ENCODE measurements around the gene FRMD4A. TPM values are rescaled to one million over a fixed set of nuclear protein-coding genes. Genes with fewer than 3 reads are reported as not detected.

Gene FRMD4A
- total and polyA plus RNA-seq, 12 donors, result 17.4 to 43.4 (median 30.3) TPM

DNA sequence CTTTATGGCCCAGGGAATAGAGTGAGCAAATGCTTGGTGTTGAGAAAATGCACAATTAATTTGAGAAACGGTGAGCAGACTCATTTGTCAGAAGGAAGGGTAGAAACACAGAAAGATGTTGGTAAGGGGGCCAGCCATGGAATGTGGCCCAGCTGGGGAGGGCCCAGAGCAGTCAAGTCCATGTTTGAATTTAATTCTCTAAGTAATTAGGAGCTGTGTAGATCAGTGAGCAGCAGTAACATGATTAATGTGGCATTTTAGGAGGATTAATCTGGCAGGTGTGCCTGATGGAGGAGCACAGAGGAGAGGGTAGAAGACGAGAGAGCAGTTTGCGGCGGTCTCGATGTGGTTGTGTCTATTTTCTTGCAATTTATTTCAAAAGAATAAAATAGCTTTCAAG, 218.7 kb downstream of the FRMD4A start:
- 84 to 93% methylated on average over 5 of the region's 5 CpGs for WGBS, 2 donors
- Histone ChIP-seq H3K4me1 (no peaks in the 10 kb centered on the region), H3K36me3 (no peaks in the 10 kb centered on the region), H3K27ac (no peak overlapping the region), H3K4me3 (no peak overlapping the region), H3K27me3 (peaks cover 0 to 8% (median 0%) of the 10 kb centered on the region in 7 donors), H3K9me3 (no peaks in the 10 kb centered on the region)
- intact Hi-C loops (cut with DNase I), result no loop called here
- ATAC-seq, result no peak
- DNase-seq, result no peak
- TF ChIP-seq, protein P1, sequence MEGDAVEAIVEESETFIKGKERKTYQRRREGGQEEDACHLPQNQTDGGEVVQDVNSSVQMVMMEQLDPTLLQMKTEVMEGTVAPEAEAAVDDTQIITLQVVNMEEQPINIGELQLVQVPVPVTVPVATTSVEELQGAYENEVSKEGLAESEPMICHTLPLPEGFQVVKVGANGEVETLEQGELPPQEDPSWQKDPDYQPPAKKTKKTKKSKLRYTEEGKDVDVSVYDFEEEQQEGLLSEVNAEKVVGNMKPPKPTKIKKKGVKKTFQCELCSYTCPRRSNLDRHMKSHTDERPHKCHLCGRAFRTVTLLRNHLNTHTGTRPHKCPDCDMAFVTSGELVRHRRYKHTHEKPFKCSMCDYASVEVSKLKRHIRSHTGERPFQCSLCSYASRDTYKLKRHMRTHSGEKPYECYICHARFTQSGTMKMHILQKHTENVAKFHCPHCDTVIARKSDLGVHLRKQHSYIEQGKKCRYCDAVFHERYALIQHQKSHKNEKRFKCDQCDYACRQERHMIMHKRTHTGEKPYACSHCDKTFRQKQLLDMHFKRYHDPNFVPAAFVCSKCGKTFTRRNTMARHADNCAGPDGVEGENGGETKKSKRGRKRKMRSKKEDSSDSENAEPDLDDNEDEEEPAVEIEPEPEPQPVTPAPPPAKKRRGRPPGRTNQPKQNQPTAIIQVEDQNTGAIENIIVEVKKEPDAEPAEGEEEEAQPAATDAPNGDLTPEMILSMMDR (IDR thresholded peaks at IDR 0.05), result no peak

GRCh38 chr10:14111208-14111607, 219.5 kb downstream of the FRMD4A start:
- H3K36me3 ChIP-seq, result no peaks in the 10 kb centered on the region
- no peak overlapping the region for H3K4me3 ChIP-seq
- peaks cover 0 to 10% (median 0%) of the 10 kb centered on the region in 7 donors for H3K27me3 ChIP-seq
- ATAC-seq (no peak), DNase-seq (no peak)
- H3K27ac ChIP-seq, result no peak overlapping the region
- intact Hi-C loops (cut with DNase I), result no loop called here
- 97 to 100% methylated on average over 1 of the region's 1 CpG for WGBS, 2 donors
- peaks cover 0 to 5% (median 0%) of the 10 kb centered on the region in 11 donors for H3K9me3 ChIP-seq
- H3K4me1 ChIP-seq, result no peaks in the 10 kb centered on the region
- TF ChIP-seq, protein P1 (IDR thresholded peaks at IDR 0.05), result no peak

DNA sequence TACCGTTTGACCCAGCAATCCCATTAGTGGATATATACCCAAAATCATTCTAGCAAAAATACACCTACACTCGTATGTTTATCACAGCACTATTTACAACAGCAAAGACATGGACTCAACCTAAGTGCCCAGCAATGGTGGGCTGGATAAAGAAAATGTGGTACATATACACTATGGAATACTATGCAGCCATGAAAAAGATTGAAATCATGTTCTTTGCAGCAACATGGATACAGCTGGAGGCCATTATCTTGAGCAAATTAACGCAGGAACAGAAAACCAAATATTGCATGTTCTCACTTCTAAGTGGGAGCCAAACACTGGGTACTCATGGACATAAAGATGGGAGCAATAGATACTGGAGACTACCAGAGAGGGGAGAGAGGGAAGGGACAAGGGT, 223.9 kb downstream of the FRMD4A start:
- intact Hi-C loops (cut with DNase I), result no loop called here
- H3K27ac ChIP-seq, result no peak overlapping the region
- H3K9me3 ChIP-seq, result peaks cover 0 to 11% (median 0%) of the 10 kb centered on the region in 11 donors
- DNase-seq, result no peak
- ATAC-seq, result no peak
- H3K36me3 ChIP-seq, result no peaks in the 10 kb centered on the region
- peaks cover 0 to 10% (median 0%) of the 10 kb centered on the region in 7 donors for H3K27me3 ChIP-seq
- TF ChIP-seq, protein P1 (IDR thresholded peaks at IDR 0.05), result no peak
- no peaks in the 10 kb centered on the region for H3K4me1 ChIP-seq
- WGBS, 2 donors, result 95 to 97% methylated on average over 3 of the region's 3 CpGs
- H3K4me3 ChIP-seq, result no peak overlapping the region

GRCh38 chr10:14102056-14102455, 228.7 kb downstream of the FRMD4A start:
- Histone ChIP-seq H3K4me3 (no peak overlapping the region), H3K4me1 (no peaks in the 10 kb centered on the region), H3K27ac (no peak overlapping the region), H3K36me3 (no peaks in the 10 kb centered on the region), H3K27me3 (peaks cover 0 to 7% (median 0%) of the 10 kb centered on the region in 7 donors), H3K9me3 (peaks cover 0 to 11% (median 0%) of the 10 kb centered on the region in 11 donors)
- 89 to 91% methylated on average over 8 of the region's 8 CpGs for WGBS, 2 donors
- intact Hi-C loops (cut with DNase I), result no loop called here
- ATAC-seq (no peak), DNase-seq (no peak)
- TF ChIP-seq, protein P1 (IDR thresholded peaks at IDR 0.05), result no peak

All from heart right ventricle (tissue), 16 donors.